ENCODE results near the gene GJD4.

Gene GJD4, protein sequence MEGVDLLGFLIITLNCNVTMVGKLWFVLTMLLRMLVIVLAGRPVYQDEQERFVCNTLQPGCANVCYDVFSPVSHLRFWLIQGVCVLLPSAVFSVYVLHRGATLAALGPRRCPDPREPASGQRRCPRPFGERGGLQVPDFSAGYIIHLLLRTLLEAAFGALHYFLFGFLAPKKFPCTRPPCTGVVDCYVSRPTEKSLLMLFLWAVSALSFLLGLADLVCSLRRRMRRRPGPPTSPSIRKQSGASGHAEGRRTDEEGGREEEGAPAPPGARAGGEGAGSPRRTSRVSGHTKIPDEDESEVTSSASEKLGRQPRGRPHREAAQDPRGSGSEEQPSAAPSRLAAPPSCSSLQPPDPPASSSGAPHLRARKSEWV

DNA sequence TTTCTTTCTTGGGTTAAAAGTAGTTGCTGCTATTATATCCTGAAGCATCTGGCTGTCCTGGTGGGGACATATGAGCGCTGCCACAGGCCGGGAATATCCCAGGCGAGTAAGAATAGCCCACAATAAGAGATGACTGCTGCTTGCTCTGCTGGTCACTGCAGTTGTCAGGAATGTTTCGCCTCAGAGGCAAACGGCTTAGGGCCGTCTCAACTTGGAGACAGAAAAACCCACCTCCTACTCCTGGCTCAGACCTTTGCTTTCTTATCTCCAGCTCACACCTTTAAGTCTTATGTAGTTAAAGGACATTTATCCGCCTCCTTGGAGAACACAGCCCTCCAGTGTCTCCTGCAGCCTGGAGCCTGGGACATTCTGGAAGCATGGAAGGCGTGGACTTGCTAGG is at the start of gene GJD4:
Gene GJD4, plus strand, starts transcription at position 151 of the 400 bp plus-strand sequence. Its CDS starts 227 bp downstream, at position 378.
- DNase-seq (ENCODE audit: low spot score): no peak

DNA sequence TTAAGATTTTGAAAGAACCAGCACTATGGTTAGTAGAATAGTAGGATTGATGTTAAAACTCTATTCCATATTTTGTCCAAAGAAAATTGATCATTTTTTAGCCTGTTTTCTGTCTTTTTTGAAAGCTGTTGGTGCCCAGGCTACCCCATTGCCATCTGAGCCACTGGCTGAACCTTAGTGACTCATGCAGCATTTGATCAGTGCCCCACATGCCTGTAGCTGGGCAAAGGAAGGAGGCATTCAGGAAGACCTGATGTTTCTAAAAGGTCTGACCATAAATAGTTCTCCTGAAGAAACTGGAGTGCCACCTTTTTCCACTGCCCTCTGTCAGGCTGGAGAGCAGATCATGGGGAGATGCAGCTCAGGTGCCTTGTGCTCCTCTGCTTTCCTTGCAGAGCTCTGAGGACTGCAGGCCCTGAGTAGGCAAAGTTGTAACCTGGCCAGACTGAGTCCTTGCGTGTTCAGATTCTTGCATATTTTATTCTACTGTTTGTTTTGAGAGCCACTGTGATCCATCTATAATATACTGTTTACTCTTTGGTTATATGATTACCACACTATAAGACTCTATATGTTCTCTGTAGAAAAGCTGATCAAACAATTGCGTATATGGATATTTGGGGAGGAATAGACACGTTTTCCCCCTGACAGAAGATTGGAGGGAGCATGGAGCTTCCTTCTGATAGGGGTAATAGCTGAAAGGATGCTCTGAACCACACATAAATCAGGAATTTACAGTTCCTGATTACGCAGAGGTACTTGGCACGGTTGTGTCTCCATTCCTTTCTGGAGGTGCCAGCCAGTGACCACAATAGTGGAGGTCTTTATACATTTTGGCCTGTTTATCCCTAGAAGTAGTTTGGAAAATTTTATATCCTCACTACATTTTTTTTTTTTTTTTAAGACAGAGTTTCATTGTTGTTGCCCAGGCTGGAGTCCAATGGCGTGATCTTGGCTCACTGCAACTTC is 48.9 kb upstream of the GJD4 start:
- DNase-seq (ENCODE audit: low spot score): no peak

DNA sequence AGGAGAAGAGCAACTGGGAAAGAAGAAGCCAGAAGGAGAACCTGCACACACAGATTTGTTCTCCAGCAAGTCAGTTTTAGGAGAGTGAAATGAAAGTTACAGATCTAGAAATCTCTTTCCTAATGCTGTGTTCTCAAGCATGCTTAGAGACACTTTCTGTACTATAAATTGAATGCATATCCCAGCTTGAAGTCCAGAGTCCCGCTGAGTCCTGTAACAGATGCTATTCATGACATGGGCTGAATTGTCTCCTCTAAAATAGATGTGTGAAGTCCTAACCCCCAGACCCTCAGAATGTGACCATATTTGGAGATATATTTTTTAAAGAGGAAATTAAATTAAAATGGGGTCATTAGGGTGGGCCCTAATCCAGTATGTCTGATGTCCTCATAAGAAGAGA is 46.9 kb upstream of the GJD4 start:
- no peak for DNase-seq (ENCODE audit: low spot score)

DNA sequence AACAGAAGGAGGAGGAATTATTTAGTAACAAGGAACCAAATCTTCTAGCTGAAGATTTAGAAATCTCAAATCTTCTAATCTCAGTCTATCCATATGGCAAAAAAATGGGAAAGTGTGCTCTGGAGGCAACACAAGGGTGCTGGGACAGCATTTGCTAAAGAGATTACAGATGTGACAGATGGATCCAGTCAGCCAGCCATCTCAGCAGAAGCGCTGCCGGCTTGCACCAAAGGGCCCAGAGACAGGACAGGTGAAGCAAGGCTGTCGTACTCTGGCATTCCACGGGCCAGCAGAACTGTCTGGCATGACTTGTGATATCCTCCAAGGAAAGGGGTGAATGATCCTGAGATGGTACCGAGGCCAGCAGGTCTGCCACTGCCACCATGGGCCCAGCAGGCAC is 45.7 kb upstream of the GJD4 start:
- no peak for DNase-seq (ENCODE audit: low spot score)

DNA sequence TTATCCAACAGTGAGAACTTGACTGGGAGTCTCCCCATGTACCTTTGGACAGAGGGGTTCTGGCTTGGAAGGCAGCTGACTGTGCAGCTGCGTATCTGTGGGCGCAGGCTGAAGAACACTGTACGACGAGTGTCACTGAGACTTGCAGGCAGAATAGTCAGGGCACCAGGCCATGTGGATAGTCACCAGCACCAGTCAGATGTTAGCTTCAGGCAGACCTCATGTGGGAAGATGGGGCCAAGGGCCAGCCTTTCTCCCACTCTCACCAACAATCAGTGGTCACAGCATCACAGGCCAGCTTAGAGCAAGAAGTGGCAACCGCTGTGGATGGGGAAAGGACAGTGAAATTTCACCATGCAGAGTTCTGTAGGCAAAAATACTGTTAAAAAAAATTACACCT is 43.4 kb upstream of the GJD4 start:
- no peak for DNase-seq (ENCODE audit: low spot score)

DNA sequence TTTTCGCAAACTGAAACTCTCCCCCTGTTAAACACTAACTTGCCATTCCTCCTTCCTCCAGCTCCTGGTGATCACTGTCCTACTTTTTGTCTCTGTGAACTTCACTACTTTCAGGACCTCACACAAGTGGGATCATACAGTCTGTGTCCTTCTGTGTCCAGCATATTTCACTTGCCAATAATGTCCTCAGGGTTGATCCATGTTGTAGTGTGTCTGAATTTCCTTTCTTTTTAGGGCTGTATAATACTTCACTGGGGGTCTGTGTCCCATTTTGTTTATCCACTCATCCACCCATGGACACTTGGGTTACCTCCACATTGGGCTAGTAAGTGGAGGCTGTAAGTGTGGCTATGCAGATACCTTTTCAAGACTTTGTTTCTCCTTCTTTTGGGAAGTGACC is 42.7 kb upstream of the GJD4 start:
- DNase-seq (ENCODE audit: low spot score): no peak

DNA sequence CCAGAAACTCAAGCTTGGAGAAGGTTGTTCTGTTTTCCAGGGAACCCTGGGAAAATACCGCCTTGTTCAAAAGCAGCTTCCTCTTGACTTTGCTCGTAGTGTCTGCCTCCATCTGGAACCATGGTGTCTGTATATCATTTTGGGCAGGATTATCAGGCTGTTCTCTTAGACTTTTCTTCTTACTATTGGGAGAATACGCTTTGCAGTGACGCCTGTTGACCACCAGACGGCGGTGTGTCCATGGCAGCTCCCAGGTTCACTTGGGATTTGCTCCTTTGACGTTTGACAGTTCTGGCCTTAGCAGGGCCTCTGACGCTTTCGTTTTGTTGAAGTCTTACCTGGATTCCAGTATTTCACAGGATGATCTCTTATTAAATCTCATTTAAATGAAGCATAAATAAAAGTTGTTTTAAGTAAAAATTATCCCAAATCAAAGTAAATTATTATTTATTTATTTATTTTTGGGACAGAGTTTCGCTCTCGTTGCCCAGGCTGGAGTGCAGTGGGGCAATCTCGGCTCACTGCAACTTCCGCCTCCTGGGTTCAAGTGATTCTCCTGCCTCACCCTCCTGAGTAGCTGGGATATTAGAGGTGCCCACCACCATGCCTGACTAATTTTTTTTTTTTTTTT is 41.8 kb upstream of the GJD4 start:
- peak; percentile 45 for DNase-seq (ENCODE audit: low spot score)

DNA sequence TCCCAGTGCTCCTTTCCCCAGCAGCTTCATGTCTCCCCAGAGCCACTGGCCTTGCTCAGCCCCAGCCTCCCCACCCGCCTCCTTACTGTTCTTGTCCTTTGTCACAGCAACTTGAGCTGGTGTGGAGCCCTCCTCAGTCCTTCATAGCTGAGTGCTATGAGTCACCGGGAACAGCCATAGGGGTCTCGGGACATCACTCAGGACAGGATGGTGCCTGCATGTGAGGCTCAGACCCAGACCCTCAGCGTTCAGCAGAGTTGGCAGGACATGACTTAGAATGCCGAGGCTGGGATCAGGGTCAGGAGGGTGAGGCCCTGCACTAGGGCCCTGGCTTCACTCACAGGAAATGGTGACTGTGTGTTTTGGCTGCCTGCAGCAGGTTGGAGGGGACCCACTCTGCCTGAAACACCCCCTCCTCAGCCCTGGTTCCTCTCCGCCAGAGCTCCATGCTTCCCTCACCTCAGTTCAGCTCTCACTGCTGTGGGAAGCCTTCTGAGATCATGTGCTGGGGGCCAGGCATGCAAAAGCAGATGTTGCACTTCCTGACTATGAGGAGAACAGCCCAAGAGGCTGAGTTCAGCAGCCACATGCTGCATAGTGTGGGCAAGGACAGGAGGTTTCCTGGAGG is 40.7 kb upstream of the GJD4 start:
- no peak for DNase-seq (ENCODE audit: low spot score)

DNA sequence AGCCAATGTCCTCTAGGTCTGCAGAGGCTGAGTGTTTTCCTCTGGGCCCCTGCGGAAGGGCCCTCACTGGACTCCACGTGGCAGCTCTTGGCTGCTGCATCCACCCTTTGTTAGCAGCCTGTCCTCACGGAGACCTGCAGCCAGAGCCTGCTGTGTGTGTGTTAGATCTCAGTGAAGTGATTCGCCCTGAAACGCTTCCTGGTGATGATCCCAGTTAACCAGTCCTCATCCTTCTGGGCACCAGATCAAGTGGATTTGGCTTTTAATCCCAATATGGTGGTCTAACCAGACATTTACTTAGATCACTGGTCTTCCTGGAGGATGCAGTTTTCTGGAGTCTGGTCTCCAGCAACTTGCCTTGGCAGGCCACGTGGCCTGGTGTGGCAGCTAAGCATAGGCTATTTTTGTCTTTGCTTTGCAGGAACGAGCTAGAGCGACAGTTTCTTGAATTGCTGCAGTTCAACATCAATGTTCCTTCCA is 39.5 kb upstream of the GJD4 start:
- DNase-seq (ENCODE audit: low spot score): no peak

DNA sequence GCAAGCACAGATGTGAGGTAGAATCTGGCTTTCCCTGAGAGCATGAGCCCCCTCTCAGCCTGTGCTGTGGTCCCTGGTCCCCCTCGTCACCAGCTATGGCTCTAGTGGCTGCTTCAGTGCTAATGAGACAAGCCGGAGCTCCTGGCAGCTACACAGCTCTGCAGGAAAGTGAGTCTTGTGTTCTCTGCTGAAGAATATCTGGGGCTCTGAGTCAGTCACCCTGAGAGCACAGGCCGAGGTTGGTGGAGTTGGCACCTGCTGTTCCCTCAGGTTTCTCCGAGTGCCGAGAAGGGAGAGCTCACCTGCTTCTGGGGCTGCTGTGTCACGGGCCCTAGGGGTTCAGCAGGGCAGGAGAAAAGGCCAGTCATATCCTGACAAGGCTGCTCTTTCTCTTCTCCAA is 37.2 kb upstream of the GJD4 start:
- DNase-seq (ENCODE audit: low spot score): no peak

DNA sequence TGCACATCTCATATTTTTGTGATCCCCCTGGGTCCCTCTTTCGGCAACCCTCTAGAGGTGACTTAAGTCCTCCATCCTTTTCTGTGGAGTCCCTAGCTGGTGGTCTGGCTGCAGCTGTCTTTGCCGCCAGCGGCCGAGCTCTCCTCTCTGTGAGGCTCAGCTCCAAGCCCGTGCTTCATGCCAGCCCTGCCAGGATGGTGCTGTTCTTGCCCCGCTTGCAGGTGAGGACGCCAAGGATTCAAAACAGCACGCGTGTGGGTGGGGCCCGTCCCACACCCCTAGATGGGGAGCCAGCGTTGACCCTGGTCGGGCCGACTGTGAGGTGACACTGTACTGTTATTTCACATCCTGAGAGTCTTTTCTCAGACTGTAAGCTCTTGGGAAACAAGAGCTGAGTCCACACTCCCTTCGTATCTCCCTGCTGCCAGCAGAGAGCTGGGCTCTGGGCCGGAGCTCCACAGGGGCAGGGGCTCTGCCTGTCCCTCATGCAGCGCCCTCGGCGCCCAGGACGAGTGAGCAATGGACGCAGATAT is 36.6 kb upstream of the GJD4 start:
- DNase-seq (ENCODE audit: low spot score): no peak

DNA sequence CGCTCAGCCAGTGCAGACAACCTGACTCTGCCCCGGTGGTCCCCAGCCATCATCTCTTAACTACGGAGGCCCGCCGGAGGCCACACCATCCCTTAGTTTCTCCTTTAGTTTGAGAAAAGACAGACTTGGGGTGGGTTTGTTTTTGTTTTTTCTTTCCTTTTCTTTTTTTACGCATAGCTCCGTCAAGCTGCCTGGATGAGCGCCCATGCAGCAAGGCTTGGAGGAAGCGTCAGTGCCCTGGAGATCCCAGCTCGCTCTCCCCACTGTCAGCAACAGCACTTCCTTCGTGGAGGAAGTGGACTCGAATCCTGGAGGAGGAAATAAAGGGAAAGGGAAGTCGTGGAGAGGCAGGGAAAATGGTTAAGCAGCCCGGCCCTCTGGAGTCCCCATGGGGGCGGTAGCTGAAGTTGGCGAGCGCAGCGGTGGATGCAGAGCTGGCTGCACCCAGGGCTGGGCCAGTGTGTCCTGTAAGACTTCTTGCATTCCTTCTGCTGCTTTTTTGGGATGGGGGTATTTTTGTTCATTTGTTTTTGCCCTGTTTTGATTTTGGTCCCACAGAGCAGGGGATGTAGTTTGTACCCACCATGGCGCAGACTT is 35.9 kb upstream of the GJD4 start:
- DNase-seq (ENCODE audit: low spot score): no peak

DNA sequence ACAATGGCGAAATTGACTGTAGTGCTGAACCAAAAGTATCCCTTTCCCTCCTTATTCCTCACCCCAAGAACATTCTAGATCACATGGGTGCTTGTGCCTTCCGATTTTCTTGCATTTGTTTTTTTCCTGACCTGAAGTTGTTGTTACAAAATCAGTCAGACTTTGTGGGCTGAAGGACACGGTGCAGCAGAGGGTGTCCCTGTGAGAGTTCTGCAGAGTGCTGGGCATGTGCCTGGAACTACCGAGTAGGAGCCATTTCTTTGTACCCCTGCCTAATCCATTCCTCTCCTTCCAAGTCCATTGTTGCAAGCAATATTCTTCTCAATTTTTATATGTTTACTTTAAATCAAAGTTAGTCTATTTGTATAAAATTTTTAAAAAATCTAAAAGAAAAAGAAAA is 35.3 kb upstream of the GJD4 start:
- no peak for DNase-seq (ENCODE audit: low spot score)

DNA sequence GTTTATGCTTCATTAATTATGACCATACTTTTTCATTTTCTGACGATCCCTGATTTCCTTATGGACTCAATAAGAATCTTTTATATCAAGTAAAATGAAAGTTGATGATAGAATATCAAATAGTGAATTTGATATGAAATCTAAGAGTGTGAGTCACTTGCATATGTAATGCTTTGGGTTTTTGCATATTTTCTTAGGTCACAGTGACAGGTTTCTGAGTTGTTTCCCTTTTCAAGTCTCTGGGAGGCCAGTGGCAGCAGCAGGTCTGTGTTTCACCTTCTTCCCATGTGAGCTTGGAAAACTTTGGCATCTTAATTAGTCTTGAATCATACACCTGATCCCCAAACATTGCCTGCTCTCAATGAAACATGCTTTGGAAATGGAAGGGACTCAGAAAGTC is 34.7 kb upstream of the GJD4 start:
- DNase-seq (ENCODE audit: low spot score): no peak

DNA sequence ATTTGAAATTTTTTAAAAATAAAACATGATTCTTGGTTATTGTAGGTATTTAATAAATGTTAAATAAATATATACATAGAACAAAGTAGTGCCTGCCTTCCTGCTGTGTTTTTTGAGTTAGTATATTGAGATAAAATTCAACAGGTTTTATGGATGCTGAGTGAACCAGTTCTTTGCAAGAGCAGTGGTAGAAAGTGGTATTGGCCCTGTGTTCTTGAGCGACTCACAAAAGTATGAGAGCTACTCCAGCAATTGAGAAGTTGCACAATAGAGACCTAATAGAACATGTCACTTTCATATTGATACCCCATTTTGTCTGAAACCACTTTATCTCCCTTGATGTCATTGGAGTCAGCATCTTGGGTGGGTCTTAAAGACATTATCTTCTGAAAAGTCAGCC is 32.6 kb upstream of the GJD4 start:
- DNase-seq (ENCODE audit: low spot score): no peak

DNA sequence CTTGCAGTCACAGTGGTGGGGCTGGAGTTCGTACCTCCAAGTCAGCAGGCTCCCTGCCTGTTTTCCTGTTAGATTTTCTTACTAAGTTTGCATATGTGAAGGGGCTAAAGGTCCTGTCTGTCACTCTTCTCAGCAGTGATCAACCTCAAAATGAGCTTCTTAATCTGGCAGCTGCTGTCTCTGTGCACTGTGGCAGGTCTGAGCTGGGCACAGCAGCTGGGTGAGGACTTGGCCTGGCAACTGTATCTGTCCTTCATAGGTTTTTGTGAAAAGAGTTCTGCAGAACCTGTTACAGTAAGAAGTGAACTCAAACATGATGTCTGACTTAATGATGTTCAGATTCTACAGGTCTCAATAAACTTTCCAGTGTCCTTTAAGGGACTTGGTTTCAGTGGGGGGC is 31.3 kb upstream of the GJD4 start:
- DNase-seq (ENCODE audit: low spot score): no peak

DNA sequence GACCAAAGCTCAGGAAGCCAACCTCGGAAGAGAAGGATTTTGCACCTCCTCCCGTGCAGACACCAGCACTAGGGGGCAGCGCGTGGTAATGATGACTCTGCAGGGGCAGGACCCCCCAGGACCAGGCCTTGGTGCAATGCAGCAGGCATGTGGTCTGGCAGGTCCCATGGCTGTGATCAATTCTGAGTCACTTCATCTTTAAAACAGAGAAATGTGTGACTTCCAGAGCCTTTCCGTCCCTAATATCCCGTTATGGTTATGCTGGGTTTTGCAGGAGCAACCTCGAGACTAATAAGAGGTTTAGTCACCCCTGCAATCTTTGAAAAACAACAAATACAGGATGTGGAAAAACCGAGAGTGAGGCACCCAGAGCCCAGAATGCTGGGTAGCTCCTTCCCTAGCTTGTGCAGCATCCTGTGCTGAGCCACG is 30.2 kb upstream of the GJD4 start:
- no peak for DNase-seq (ENCODE audit: low spot score)

DNA sequence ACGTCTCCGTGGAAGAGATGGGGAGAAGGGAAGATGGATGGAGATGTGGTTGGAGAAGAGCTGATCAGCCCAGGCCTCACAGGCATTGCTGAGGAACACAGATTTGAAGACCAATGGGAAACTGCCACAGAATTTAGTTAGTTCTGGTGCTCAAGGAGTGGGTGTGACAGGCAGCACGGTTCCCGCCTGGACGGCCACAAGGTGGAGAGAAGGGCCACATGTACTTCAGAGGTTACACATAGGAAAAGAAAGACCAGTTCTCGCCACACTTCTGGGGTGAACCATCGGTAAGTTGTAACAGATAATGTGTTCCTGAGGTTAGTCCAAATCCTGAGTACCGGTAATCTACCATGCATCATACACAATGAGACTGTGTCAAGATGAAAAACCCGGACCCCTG is 29.5 kb upstream of the GJD4 start:
- DNase-seq (ENCODE audit: low spot score): no peak

DNA sequence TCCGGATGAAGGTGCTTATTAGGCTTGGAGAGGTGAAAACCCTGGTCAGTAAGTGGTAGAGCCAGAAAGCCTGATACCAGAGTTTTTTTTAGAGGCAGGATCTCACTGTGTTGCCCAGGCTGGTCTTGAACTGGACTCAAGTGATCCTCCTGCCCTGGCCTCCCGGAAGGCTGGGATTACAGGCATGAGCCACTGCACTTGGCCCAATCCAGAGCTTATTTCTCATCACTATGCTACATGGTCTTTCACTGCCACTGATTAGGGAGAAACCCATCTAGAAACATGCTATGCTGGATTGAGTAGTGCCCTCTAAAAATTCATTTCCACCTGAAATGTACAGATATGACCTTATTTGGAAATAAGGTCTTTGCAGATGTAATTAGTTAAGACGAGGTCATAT is 28.4 kb upstream of the GJD4 start:
- DNase-seq (ENCODE audit: low spot score): no peak

DNA sequence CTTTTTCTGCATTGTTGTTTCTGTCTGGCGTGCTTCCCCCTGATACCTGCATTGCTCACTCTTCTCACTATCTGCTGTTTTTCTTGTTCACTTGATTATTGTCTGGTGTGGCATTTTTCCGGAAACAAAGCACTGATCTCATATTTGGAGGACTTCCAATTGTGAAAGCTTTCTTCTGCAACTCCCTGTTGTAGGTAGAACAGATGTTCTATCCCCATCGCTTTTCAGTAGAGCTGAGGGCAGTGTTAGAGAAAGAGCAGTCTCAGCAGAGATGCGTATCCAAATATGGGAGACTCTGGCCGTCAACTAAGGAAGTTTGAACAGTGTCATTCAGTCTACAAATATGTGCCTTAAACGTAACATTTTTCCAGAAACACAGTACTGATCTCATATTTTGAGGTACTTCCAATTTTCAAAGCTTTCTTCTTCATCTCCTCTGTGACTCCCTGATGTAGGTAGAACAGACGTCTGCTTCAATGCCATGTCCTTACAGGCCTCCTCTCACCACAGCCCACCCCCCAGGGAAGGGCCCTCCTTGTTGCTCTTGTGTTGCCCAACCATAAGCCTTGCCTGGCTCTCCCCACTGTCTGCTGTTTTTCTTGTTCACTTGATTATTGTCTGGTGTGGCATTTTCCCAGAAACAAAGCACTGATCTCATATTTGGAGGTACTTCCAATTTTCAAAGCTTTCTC is 27.1 kb upstream of the GJD4 start:
- no peak for DNase-seq (ENCODE audit: low spot score)

DNA sequence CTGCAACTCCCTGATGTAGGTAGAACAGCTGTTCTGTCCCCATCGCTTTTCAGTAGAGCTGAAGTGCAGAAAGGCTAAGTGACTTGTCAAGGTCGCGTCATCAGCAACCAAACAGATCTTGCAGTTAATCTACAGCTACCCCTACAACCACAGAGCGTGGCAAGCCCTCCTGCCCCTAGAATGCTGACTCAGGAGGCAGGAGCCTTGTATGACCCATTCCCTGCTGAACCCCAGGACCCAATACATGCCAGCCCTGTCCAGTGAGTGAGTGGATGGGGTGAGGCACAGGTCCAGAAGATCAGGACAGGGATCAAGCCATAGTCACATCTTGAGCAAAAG is 26.6 kb upstream of the GJD4 start:
- no peak for DNase-seq (ENCODE audit: low spot score)
